Stimulated activated CD4-positive, alpha-beta T cell treated with anti-CD3 and anti-CD28 coated beads, Interleukin-2, amount 100 ng/mL, for 48 hours (primary cell): ENCODE results near the gene RBMS1.

ENCODE experiments used
- DNase-seq, 2 donors: peaks; one replicate each; pipeline ENCODE4 v3.0.0-alpha.2; 2020

RBMS1 gene

GRCh38 chr2:160326786-160327185 is 166.8 kb downstream of the RBMS1 start:
- DNase-seq: no peak

GRCh38 chr2:160325418-160325817 is 168.2 kb downstream of the RBMS1 start:
- no peak for DNase-seq

GRCh38 chr2:160324917-160325316 is 168.7 kb downstream of the RBMS1 start:
- DNase-seq: no peak

GRCh38 chr2:160324161-160324800 is 169.3 kb downstream of the RBMS1 start:
- peak; percentile 32 to 54 for DNase-seq

GRCh38 chr2:160322320-160322719 is 171.3 kb downstream of the RBMS1 start:
- no peak for DNase-seq

GRCh38 chr2:160321006-160321405 is 172.6 kb downstream of the RBMS1 start:
- no peak for DNase-seq

- DNase-seq: no peak
Measured at GRCh38 chr2:160319700-160320099, 173.9 kb downstream of the RBMS1 start.

- DNase-seq: no peak
Measured at GRCh38 chr2:160318218-160318617, 175.4 kb downstream of the RBMS1 start.

GRCh38 chr2:160317181-160318099 is 176.2 kb downstream of the RBMS1 start:
- no peak for DNase-seq

GRCh38 chr2:160315337-160315736 is 178.3 kb downstream of the RBMS1 start:
- no peak for DNase-seq

- DNase-seq: no peak
Measured at GRCh38 chr2:160310118-160310828, 183.3 kb downstream of the RBMS1 start.

GRCh38 chr2:160309585-160309984 is 184.0 kb downstream of the RBMS1 start:
- DNase-seq: no peak

- DNase-seq: no peak
Measured at GRCh38 chr2:160308915-160309314, 184.7 kb downstream of the RBMS1 start.

- DNase-seq: no peak
Measured at GRCh38 chr2:160308476-160308875, 185.1 kb downstream of the RBMS1 start.

GRCh38 chr2:160306985-160307384 is 186.6 kb downstream of the RBMS1 start:
- DNase-seq: no peak

- no peak for DNase-seq
Measured at GRCh38 chr2:160305081-160305750, 188.4 kb downstream of the RBMS1 start.

GRCh38 chr2:160303527-160303926 is 190.1 kb downstream of the RBMS1 start:
- DNase-seq: no peak

GRCh38 chr2:160303076-160303475 is 190.5 kb downstream of the RBMS1 start:
- DNase-seq: no peak

GRCh38 chr2:160301420-160301819 is 192.2 kb downstream of the RBMS1 start:
- DNase-seq: no peak

- no peak for DNase-seq
Measured at GRCh38 chr2:160300203-160300602, 193.4 kb downstream of the RBMS1 start.

- DNase-seq: no peak
Measured at GRCh38 chr2:160299540-160299939, 194.1 kb downstream of the RBMS1 start.

GRCh38 chr2:160298960-160299359 is 194.6 kb downstream of the RBMS1 start:
- DNase-seq: no peak
